Thyroid gland (tissue), 4 donors: ENCODE data around the gene SORCS2. TPM values are rescaled to one million over a fixed set of nuclear protein-coding genes. Genes with fewer than 3 reads are reported as not detected.

Experiments
- DNase-seq, 2 donors: peaks; one replicate each; pipeline ENCODE4 v3.0.0-alpha.2; 2019
- H3K27ac ChIP-seq, 3 donors: fragments of 200-600 bp; sonication (generic); 1 replicate in 2 of 3; 2 replicates in 1 of 3; pipeline ENCODE4 v1.5.1; 2016 to 2019; ENCODE audit warnings: mild to moderate bottlenecking in 1 of 3, moderate library complexity in 1 of 3
- H3K27me3 ChIP-seq: fragments of 200-600 bp; sonication (generic); one replicate; pipeline ENCODE4 v1.5.1; 2019
- H3K36me3 ChIP-seq, 2 donors: fragments of 200-600 bp; sonication (generic); one replicate each; pipeline ENCODE4 v1.5.1; 2016 to 2019
- H3K4me1 ChIP-seq, 2 donors: fragments of 200-600 bp; sonication (generic); one replicate each; pipeline ENCODE4 v1.5.1; 2017 to 2019
- H3K4me3 ChIP-seq, 3 donors: fragments of 200-600 bp; sonication (generic); replicated peaks in 1 of 3; 1 replicate in 2 of 3; 2 replicates in 1 of 3; pipeline ENCODE4 v1.5.1; 2016; ENCODE audit warnings: mild to moderate bottlenecking in 1 of 3
- H3K9me3 ChIP-seq: fragments of 200-600 bp; sonication (generic); one replicate; pipeline ENCODE4 v1.5.1; 2017
- CTCF ChIP-seq, 6 experiments: fragments of 200-600 bp in 3 of 6; fragments of 450-650 bp in 3 of 6; sonication (generic) in 3 of 6; IDR thresholded peaks; one replicate each; pipeline ENCODE4 v1.5.1; 2016 to 2019; ENCODE audit warnings: antibody characterized with exemption in 6 of 6, mild to moderate bottlenecking in 2 of 6, inconsistent platforms in 1 of 6, moderate library complexity in 1 of 6
- POLR2A ChIP-seq, 2 donors: fragments of 450-650 bp; IDR thresholded peaks; one replicate each; pipeline ENCODE4 v1.6.1; 2017; ENCODE audit warnings: antibody characterized with exemption in 2 of 2, mild to moderate bottlenecking in 2 of 2, moderate library complexity in 1 of 2
- WGBS, 2 donors: methylation state at CpG; one replicate each; pipeline ENCODE4 v1.1.5; 2017; 5-methylcytosine and 5-hydroxymethylcytosine counted together
- intact Hi-C: fragments of 100-400 bp; cut with DNase I; formaldehyde crosslinking; loops from one replicate; pipeline ENCODE4 v1.15.1; 2023
- total RNA-seq, 4 donors: library from RNA; depleted of rRNA; stranded (reverse); fragments of >200 nt; gene quantifications; one replicate each; pipeline ENCODE4 v1.2.3, GENCODE V29; 2016

SORCS2 gene
- total RNA-seq, 4 donors from 2014 or later = 1.7 to 13.6 (median 3.6) TPM

GRCh38 chr4:7279902-7280301 is 87.6 kb downstream of the SORCS2 start:
- DNase-seq = no peak
- peaks cover 0 to 7% of the 10 kb centered on the region in 2 donors for H3K4me1 ChIP-seq
- no peak overlapping the region for H3K4me3 ChIP-seq
- no peaks in the 10 kb centered on the region for H3K36me3 ChIP-seq
- H3K27ac ChIP-seq = no peak overlapping the region
- no peaks in the 10 kb centered on the region for H3K9me3 ChIP-seq
- 84 to 90% methylated on average over 6 of the region's 6 CpGs for WGBS, 2 donors
- no peaks in the 10 kb centered on the region for H3K27me3 ChIP-seq
- TF ChIP-seq CTCF (IDR thresholded peaks at IDR 0.05) (no peak), POLR2A (IDR thresholded peaks at IDR 0.05) (no peak)
- intact Hi-C loops = no loop called here

GRCh38 chr4:7280926-7281690 is 88.8 kb downstream of the SORCS2 start:
- H3K27ac ChIP-seq = no peak overlapping the region

GRCh38 chr4:7281691-7282665 is 89.6 kb downstream of the SORCS2 start:
- no peaks in the 10 kb centered on the region for H3K4me1 ChIP-seq
- intact Hi-C loops = no loop called here
- H3K4me3 ChIP-seq = no peak overlapping the region
- no peaks in the 10 kb centered on the region for H3K36me3 ChIP-seq
- no peak for DNase-seq
- no peaks in the 10 kb centered on the region for H3K9me3 ChIP-seq
- H3K27ac ChIP-seq = no peak overlapping the region
- no peaks in the 10 kb centered on the region for H3K27me3 ChIP-seq
- TF ChIP-seq POLR2A (IDR thresholded peaks at IDR 0.05) (no peak), CTCF (IDR thresholded peaks at IDR 0.05) (no peak)
- WGBS, 2 donors = 83 to 86% methylated on average over 17 of the region's 20 CpGs

More at GRCh38 chr4:7280926-7281690, 88.8 kb downstream of the SORCS2 start:
- Histone ChIP-seq H3K36me3 (no peaks in the 10 kb centered on the region), H3K9me3 (no peaks in the 10 kb centered on the region), H3K4me3 (no peak overlapping the region), H3K4me1 (peaks cover 0 to 3% of the 10 kb centered on the region in 2 donors), H3K27me3 (no peaks in the 10 kb centered on the region)
- TF ChIP-seq POLR2A (IDR thresholded peaks at IDR 0.05) (no peak), CTCF (IDR thresholded peaks at IDR 0.05) (no peak)
- intact Hi-C loops = no loop called here
- 90 to 91% methylated on average over 24 of the region's 24 CpGs for WGBS, 2 donors
- no peak for DNase-seq

- Histone ChIP-seq H3K27ac (no peak overlapping the region), H3K4me3 (no peak overlapping the region), H3K36me3 (no peaks in the 10 kb centered on the region), H3K27me3 (no peaks in the 10 kb centered on the region), H3K9me3 (no peaks in the 10 kb centered on the region), H3K4me1 (no peaks in the 10 kb centered on the region)
- intact Hi-C loops = no loop called here
- 74 to 79% methylated on average over 8 of the region's 8 CpGs for WGBS, 2 donors
- TF ChIP-seq POLR2A (IDR thresholded peaks at IDR 0.05) (no peak), CTCF (IDR thresholded peaks at IDR 0.05) (no peak)
- no peak for DNase-seq
Observed at GRCh38 chr4:7282786-7283440, 90.6 kb downstream of the SORCS2 start.
